Upper lobe of left lung (tissue), 6 donors: Measurements from ENCODE around the gene SALL1. TPM values are rescaled to one million over a fixed set of nuclear protein-coding genes. Genes with fewer than 3 reads are reported as not detected.

Experiments
- ATAC-seq, 2 donors: fragments of 200-7000 bp; cut with Tn5 transposase; one replicate each; pipeline ENCODE4 v1.9.1; 2022; ENCODE audit warnings: mild to moderate bottlenecking in 2 of 2, moderate library complexity in 2 of 2; ENCODE audit not compliant: low FRiP score in 2 of 2
- DNase-seq, 2 donors: peaks; one replicate each; pipeline ENCODE4 v3.0.0-alpha.2; 2019 to 2020
- H3K27ac ChIP-seq, 4 donors: fragments of 200-600 bp; sonication (generic); one replicate each; pipeline ENCODE4 v1.5.1; 2016 to 2019
- H3K27me3 ChIP-seq, 4 donors: fragments of 200-600 bp; sonication (generic); one replicate each; pipeline ENCODE4 v1.5.1; 2017 to 2019
- H3K36me3 ChIP-seq, 4 donors: fragments of 200-600 bp; sonication (generic); one replicate each; pipeline ENCODE4 v1.5.1; 2016 to 2019
- H3K4me1 ChIP-seq, 4 donors: fragments of 200-600 bp; sonication (generic); one replicate each; pipeline ENCODE4 v1.5.1; 2018 to 2019
- H3K4me3 ChIP-seq, 4 donors: fragments of 200-600 bp; sonication (generic); one replicate each; pipeline ENCODE4 v1.5.1; 2017 to 2019; ENCODE audit warnings: mild to moderate bottlenecking in 2 of 4, moderate library complexity in 1 of 4
- H3K9me3 ChIP-seq, 4 donors: fragments of 200-600 bp; sonication (generic); one replicate each; pipeline ENCODE4 v1.5.1; 2018 to 2019
- CTCF ChIP-seq, 6 experiments: fragments of 450-650 bp in 4 of 6; fragments of 200-600 bp in 2 of 6; sonication (generic) in 2 of 6; IDR thresholded peaks; one replicate each; pipeline ENCODE4 v1.5.1; 2016 to 2019; ENCODE audit warnings: antibody characterized with exemption in 6 of 6
- EP300 ChIP-seq, 4 donors: sonication (generic); formaldehyde crosslinking; IDR thresholded peaks; one replicate each; pipeline ENCODE4 v1.5.1; 2017; ENCODE audit warnings: antibody characterized with exemption in 4 of 4, control low read depth in 2 of 4
- POLR2A ChIP-seq, 4 donors: fragments of 450-650 bp; IDR thresholded peaks; one replicate each; pipeline ENCODE4 v1.5.1; 2016 to 2017; ENCODE audit warnings: antibody characterized with exemption in 4 of 4, mild to moderate bottlenecking in 2 of 4
- POLR2AphosphoS5 ChIP-seq, 2 donors: sonication (generic); formaldehyde crosslinking; IDR thresholded peaks; one replicate each; pipeline ENCODE4 v1.5.1; 2017; ENCODE audit warnings: antibody characterized with exemption in 2 of 2
- WGBS, 2 donors: methylation state at CpG; one replicate each; pipeline ENCODE4 v1.1.5; 2017 to 2018; 5-methylcytosine and 5-hydroxymethylcytosine counted together
- total RNA-seq, 6 donors: library from RNA; depleted of rRNA in 4 of 6; stranded (reverse); fragments of >200 nt in 4 of 6; gene quantifications; one replicate each; pipeline versions ENCODE4 v1.1.0 to v1.2.1, GENCODE V29; 2016 to 2021
- donor health status: DM: no; HTN: no; CAD: no; lungs with moderate emphysema.
- donor health status: DM: no; HTN: yes; CAD: no; lungs with severe emphysema.

SALL1 gene
- total RNA-seq, 6 donors from 2014 or later, result 0.10 to 0.23 TPM; not detected in 4

GRCh38 chr16:51168755-51169154 lies 17.7 kb upstream of the SALL1 start:
- Histone ChIP-seq H3K4me1 (no peaks in the 10 kb centered on the region), H3K27ac (no peak overlapping the region), H3K36me3 (no peaks in the 10 kb centered on the region), H3K9me3 (no peaks in the 10 kb centered on the region), H3K4me3 (no peak overlapping the region), H3K27me3 (no peaks in the 10 kb centered on the region)
- no peak for DNase-seq
- TF ChIP-seq CTCF (IDR thresholded peaks at IDR 0.05) (no peak), EP300 (IDR thresholded peaks at IDR 0.05) (no peak), POLR2A (IDR thresholded peaks at IDR 0.05) (no peak), POLR2AphosphoS5 (IDR thresholded peaks at IDR 0.05) (no peak)
- no peak for ATAC-seq
- 76 to 83% methylated on average over 2 of the region's 2 CpGs for WGBS, 2 donors

GRCh38 chr16:51167170-51167895 lies 16.3 kb upstream of the SALL1 start:
- 63 to 74% methylated on average over 8 to 9 of the region's 9 CpGs for WGBS, 2 donors
- DNase-seq, result no peak
- TF ChIP-seq POLR2A (IDR thresholded peaks at IDR 0.05) (no peak), POLR2AphosphoS5 (IDR thresholded peaks at IDR 0.05) (no peak), EP300 (IDR thresholded peaks at IDR 0.05) (no peak), CTCF (IDR thresholded peaks at IDR 0.05) (no peak)
- Histone ChIP-seq H3K27me3 (no peaks in the 10 kb centered on the region), H3K9me3 (no peaks in the 10 kb centered on the region), H3K36me3 (no peaks in the 10 kb centered on the region), H3K27ac (no peak overlapping the region), H3K4me3 (no peak overlapping the region), H3K4me1 (no peaks in the 10 kb centered on the region)
- no peak for ATAC-seq

DNA sequence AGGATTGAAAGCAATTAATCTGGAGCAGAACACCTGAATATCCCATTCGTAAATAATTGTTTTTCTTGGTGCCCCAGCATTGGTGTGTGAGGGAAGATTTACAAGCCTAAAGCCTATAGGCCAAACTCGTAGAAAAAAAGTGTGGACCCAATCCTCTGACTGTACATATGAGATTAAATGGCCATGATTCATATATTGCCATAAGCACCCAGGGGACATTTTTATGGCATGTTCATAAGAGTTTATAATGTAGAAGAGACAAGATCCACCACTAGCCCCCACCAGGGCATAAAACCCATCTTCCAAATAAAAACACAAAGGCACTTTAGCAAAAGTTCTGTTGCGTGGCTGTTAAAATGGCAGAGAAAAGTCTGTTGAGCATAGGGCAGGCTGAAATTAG lies 15.5 kb upstream of the SALL1 start:
- no peaks in the 10 kb centered on the region for H3K9me3 ChIP-seq
- H3K27ac ChIP-seq, result no peak overlapping the region
- H3K4me3 ChIP-seq, result no peak overlapping the region
- no peaks in the 10 kb centered on the region for H3K36me3 ChIP-seq
- no peaks in the 10 kb centered on the region for H3K27me3 ChIP-seq
- DNase-seq (no peak), ATAC-seq (no peak)
- 83 to 84% methylated on average over 3 of the region's 3 CpGs for WGBS, 2 donors
- H3K4me1 ChIP-seq, result no peaks in the 10 kb centered on the region
- no peak for TF ChIP-seq CTCF (IDR thresholded peaks at IDR 0.05)
- TF ChIP-seq EP300 (IDR thresholded peaks at IDR 0.05), result no peak
- TF ChIP-seq POLR2A (IDR thresholded peaks at IDR 0.05), result no peak
- TF ChIP-seq POLR2AphosphoS5 (IDR thresholded peaks at IDR 0.05), result no peak

DNA sequence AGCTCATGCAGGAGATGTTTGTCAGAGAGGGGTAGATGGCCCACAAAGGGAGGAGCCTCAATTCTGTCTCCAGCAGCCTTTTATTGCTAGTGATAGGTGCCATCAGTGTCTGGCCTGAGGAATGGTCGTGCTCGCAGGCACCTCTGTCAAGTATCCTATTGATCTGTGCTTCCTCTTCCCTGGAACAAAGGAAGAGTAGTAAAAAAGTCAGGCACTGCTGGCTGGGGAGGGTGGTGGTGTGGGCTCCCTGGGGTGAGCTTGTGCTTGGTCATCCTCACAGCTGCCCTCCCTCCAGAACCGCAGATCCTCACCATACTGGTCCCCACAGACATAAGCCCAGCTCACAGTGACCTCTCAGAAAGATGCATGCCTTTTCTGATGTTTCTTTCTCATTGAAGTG lies 15.0 kb upstream of the SALL1 start:
- Histone ChIP-seq H3K27ac (no peak overlapping the region), H3K9me3 (no peaks in the 10 kb centered on the region), H3K27me3 (no peaks in the 10 kb centered on the region), H3K4me3 (no peak overlapping the region), H3K36me3 (no peaks in the 10 kb centered on the region), H3K4me1 (no peaks in the 10 kb centered on the region)
- DNase-seq (no peak), ATAC-seq (no peak)
- WGBS, 2 donors, result 44 to 64% methylated on average over 3 of the region's 3 CpGs
- TF ChIP-seq EP300 (IDR thresholded peaks at IDR 0.05) (no peak), CTCF (IDR thresholded peaks at IDR 0.05) (no peak), POLR2AphosphoS5 (IDR thresholded peaks at IDR 0.05) (no peak), POLR2A (IDR thresholded peaks at IDR 0.05) (no peak)

GRCh38 chr16:51165043-51165442 lies 14.0 kb upstream of the SALL1 start:
- ATAC-seq, result no peak

More at GRCh38 chr16:51165043-51165442, 14.0 kb upstream of the SALL1 start:
- DNase-seq, result no peak
- H3K4me1 ChIP-seq, result no peaks in the 10 kb centered on the region
- H3K9me3 ChIP-seq, result no peaks in the 10 kb centered on the region
- WGBS, 2 donors, result 84 to 93% methylated on average over 1 of the region's 1 CpG
- H3K4me3 ChIP-seq, result no peak overlapping the region
- H3K27me3 ChIP-seq, result no peaks in the 10 kb centered on the region
- H3K27ac ChIP-seq, result no peak overlapping the region
- TF ChIP-seq CTCF (IDR thresholded peaks at IDR 0.05), result no peak
- TF ChIP-seq POLR2A (IDR thresholded peaks at IDR 0.05), result no peak
- TF ChIP-seq POLR2AphosphoS5 (IDR thresholded peaks at IDR 0.05), result no peak
- TF ChIP-seq EP300 (IDR thresholded peaks at IDR 0.05), result no peak
- H3K36me3 ChIP-seq, result no peaks in the 10 kb centered on the region
